ENCODE data around the gene KCNJ4. TPM values are rescaled to one million over a fixed set of nuclear protein-coding genes. Genes with fewer than 3 reads are reported as not detected.

The KCNJ4 gene
- total and polyA plus RNA-seq, 10 of the 15 experiments (the other 5 are each of a cell fraction or from before 2014, with no cell fraction given): not detected

DNA sequence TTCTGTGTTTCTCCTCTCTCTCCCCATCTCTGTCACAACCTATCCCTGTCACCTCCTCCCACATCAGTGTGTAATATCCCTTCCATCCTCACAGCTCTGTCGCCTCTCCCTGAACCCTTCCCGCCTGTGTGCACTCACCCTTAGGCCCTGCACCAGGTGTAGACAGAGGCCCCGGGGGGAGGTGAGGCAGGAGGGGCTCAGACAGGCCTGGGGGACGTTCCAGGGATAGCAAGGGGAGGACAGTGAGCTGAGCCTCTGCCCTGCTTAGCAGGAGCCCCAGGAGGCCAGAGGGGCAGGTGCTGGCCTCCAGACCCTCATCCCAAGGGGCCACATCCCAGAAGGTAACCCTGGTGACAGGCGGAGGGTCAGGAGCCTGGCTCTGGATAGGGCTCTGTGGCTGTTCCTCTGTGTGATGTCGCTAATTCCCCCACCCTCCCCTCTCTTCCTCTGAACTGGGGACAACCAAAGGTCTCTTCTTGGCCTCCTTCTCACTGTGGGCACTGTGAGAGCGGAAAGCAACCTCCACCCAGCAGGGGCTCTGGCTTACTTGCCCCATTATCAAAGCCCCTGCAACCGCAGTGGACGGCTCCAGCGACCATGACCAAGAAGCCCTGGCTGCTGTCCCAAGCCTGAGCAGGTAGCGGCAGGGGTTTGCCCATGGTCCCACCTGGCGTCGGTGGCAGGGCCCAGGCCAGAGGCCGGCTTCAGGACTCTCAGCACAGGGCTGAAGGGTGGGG is 35.7 kb downstream of the KCNJ4 start (continued):
- TF ChIP-seq, protein P1, sequence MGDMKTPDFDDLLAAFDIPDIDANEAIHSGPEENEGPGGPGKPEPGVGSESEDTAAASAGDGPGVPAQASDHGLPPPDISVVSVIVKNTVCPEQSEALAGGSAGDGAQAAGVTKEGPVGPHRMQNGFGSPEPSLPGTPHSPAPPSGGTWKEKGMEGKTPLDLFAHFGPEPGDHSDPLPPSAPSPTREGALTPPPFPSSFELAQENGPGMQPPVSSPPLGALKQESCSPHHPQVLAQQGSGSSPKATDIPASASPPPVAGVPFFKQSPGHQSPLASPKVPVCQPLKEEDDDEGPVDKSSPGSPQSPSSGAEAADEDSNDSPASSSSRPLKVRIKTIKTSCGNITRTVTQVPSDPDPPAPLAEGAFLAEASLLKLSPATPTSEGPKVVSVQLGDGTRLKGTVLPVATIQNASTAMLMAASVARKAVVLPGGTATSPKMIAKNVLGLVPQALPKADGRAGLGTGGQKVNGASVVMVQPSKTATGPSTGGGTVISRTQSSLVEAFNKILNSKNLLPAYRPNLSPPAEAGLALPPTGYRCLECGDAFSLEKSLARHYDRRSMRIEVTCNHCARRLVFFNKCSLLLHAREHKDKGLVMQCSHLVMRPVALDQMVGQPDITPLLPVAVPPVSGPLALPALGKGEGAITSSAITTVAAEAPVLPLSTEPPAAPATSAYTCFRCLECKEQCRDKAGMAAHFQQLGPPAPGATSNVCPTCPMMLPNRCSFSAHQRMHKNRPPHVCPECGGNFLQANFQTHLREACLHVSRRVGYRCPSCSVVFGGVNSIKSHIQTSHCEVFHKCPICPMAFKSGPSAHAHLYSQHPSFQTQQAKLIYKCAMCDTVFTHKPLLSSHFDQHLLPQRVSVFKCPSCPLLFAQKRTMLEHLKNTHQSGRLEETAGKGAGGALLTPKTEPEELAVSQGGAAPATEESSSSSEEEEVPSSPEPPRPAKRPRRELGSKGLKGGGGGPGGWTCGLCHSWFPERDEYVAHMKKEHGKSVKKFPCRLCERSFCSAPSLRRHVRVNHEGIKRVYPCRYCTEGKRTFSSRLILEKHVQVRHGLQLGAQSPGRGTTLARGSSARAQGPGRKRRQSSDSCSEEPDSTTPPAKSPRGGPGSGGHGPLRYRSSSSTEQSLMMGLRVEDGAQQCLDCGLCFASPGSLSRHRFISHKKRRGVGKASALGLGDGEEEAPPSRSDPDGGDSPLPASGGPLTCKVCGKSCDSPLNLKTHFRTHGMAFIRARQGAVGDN (IDR thresholded peaks at IDR 0.05): no peak
- TF ChIP-seq ESRRA (IDR thresholded peaks at IDR 0.05; ENCODE audit: low read length): no peak
- no peak for TF ChIP-seq NFXL1 (IDR thresholded peaks at IDR 0.05; ENCODE audit: borderline replicate concordance)
- TF ChIP-seq BCL11A (IDR thresholded peaks at IDR 0.05; ENCODE audit: low read depth, low read length): no peak
- TF ChIP-seq SMARCA5 (IDR thresholded peaks at IDR 0.05): no peak
- TF ChIP-seq PML (IDR thresholded peaks at IDR 0.05; ENCODE audit: low read length): no peak
- no peak for TF ChIP-seq ETV6 (conservative IDR thresholded peaks at IDR 0.05 in 1 of 2, IDR thresholded peaks at IDR 0.05 in 1 of 2; ENCODE audit: borderline replicate concordance in 1 of 2, low read depth in 1 of 2)
- TF ChIP-seq SIN3A (IDR thresholded peaks at IDR 0.05; ENCODE audit: low read depth, low read length): no peak
- TF ChIP-seq HDGF (IDR thresholded peaks at IDR 0.05): no peak
- TF ChIP-seq LARP7 (IDR thresholded peaks at IDR 0.05): no peak
- TF ChIP-seq HDAC2 (IDR thresholded peaks at IDR 0.05): no peak
- TF ChIP-seq, protein P2, sequence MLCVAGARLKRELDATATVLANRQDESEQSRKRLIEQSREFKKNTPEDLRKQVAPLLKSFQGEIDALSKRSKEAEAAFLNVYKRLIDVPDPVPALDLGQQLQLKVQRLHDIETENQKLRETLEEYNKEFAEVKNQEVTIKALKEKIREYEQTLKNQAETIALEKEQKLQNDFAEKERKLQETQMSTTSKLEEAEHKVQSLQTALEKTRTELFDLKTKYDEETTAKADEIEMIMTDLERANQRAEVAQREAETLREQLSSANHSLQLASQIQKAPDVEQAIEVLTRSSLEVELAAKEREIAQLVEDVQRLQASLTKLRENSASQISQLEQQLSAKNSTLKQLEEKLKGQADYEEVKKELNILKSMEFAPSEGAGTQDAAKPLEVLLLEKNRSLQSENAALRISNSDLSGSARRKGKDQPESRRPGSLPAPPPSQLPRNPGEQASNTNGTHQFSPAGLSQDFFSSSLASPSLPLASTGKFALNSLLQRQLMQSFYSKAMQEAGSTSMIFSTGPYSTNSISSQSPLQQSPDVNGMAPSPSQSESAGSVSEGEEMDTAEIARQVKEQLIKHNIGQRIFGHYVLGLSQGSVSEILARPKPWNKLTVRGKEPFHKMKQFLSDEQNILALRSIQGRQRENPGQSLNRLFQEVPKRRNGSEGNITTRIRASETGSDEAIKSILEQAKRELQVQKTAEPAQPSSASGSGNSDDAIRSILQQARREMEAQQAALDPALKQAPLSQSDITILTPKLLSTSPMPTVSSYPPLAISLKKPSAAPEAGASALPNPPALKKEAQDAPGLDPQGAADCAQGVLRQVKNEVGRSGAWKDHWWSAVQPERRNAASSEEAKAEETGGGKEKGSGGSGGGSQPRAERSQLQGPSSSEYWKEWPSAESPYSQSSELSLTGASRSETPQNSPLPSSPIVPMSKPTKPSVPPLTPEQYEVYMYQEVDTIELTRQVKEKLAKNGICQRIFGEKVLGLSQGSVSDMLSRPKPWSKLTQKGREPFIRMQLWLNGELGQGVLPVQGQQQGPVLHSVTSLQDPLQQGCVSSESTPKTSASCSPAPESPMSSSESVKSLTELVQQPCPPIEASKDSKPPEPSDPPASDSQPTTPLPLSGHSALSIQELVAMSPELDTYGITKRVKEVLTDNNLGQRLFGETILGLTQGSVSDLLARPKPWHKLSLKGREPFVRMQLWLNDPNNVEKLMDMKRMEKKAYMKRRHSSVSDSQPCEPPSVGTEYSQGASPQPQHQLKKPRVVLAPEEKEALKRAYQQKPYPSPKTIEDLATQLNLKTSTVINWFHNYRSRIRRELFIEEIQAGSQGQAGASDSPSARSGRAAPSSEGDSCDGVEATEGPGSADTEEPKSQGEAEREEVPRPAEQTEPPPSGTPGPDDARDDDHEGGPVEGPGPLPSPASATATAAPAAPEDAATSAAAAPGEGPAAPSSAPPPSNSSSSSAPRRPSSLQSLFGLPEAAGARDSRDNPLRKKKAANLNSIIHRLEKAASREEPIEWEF (IDR thresholded peaks at IDR 0.05; ENCODE audit: insufficient replicate concordance, low read depth, low read length): no peak
- no peak for TF ChIP-seq KLF5 (IDR thresholded peaks at IDR 0.05; ENCODE audit: partially characterized antibody)
